ENCODE data around the gene NR6A1. TPM values are rescaled to one million over a fixed set of nuclear protein-coding genes. Genes with fewer than 3 reads are reported as not detected.

Gene NR6A1
- total RNA-seq, 1 experiment from 2014 or later, result 99.3 TPM

DNA sequence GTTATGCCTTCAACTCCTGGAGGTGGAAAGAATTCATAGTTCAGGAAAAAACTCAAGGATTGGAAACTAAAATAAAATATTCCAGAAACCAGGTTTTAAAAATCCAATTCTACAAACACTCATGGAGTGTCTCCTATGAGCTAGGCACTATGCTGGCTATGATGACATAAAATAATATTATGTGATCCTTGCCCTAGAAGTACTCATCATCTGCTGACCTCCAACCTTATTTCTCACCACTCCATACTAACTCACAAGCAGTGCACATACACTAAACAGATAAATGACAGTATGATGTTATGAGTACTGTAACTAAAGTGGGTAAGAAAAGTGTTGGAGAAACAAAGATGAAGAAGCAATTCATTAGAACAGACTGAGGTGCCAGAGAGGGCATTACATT, 170.7 kb downstream of the NR6A1 start:
- Histone ChIP-seq H3K23ac (ENCODE audit: insufficient read length, low read depth, low read length) (no peak overlapping the region), H4K91ac (ENCODE audit: insufficient read length, low read depth, low read length) (no peak overlapping the region), H3K27ac (ENCODE audit: insufficient read length, low read depth, low read length) (no peak overlapping the region), H3K14ac (ENCODE audit: insufficient read depth, low read length) (no peak overlapping the region), H2BK12ac (ENCODE audit: insufficient read length, low read depth, low read length) (no peak overlapping the region), H3K9ac (ENCODE audit: extremely low read depth, insufficient read length, low read length) (no peak overlapping the region), H2BK120ac (ENCODE audit: low read depth, low read length, poor library complexity, severe bottlenecking) (no peak overlapping the region), H2BK20ac (ENCODE audit: low read depth, low read length, poor library complexity, severe bottlenecking) (no peak overlapping the region), H2BK5ac (ENCODE audit: insufficient read length, low read length) (no peak overlapping the region), H3K4me2 (ENCODE audit: insufficient read depth, insufficient read length, low read length) (no peak overlapping the region), H3K56ac (ENCODE audit: insufficient read length, low read depth, low read length) (no peak overlapping the region), H2BK15ac (ENCODE audit: low read depth, low read length) (no peak overlapping the region), H3T11ph (ENCODE audit: low read length) (no peak overlapping the region), H3K79me2 (ENCODE audit: insufficient read depth, low read length) (no peaks in the 10 kb centered on the region), H3K9me3 (ENCODE audit: control insufficient read depth, low read depth, low read length) (no peaks in the 10 kb centered on the region), H4K8ac (replicated peaks; ENCODE audit: insufficient read length, low read depth, low read length) (no peak overlapping the region), H4K5ac (ENCODE audit: insufficient read length, low read depth, low read length) (no peak overlapping the region), H3K23me2 (ENCODE audit: insufficient read length, low read depth, low read length, poor library complexity, severe bottlenecking) (no peaks in the 10 kb centered on the region), H3K27me3 (ENCODE audit: insufficient read depth, low read length) (no peaks in the 10 kb centered on the region), H3K18ac (ENCODE audit: insufficient read length, low read depth, low read length) (no peak overlapping the region), H2AFZ (ENCODE audit: low read length) (no peak overlapping the region), H4K20me1 (ENCODE audit: control insufficient read depth, insufficient read depth, insufficient read length) (no peaks in the 10 kb centered on the region), H3K79me1 (ENCODE audit: insufficient read depth, low read depth, low read length, poor library complexity, severe bottlenecking) (peaks cover 3% of the 10 kb centered on the region), H3K4ac (ENCODE audit: low read depth, low read length) (no peak overlapping the region), H2AK5ac (ENCODE audit: insufficient read length, low read length) (no peak overlapping the region), H3K4me1 (ENCODE audit: insufficient read depth, low read length) (peaks cover 13% of the 10 kb centered on the region)
- Mint-ChIP-seq H3K9me3 (peaks cover 0 to 3% of the 10 kb centered on the region in 2 experiments; a peak in 1 of 5 replicates), H3K27me3 (ENCODE audit: low read depth) (no peaks in the 10 kb centered on the region), H3K36me3 (ENCODE audit: insufficient read depth in 1 of 3, low read depth in 3 of 3) (peaks cover 7 to 10% (median 7%) of the 10 kb centered on the region in 3 experiments; a peak in 6 of 7 replicates), H3K27ac (peak overlapping the region in 1 of 3 experiments; percentile 68; a peak in 2 of 7 replicates), H3K4me3 (no peak overlapping the region), H3K4me1 (peaks cover 45 to 51% of the 10 kb centered on the region in 2 experiments)
- TF ChIP-seq, protein P1, sequence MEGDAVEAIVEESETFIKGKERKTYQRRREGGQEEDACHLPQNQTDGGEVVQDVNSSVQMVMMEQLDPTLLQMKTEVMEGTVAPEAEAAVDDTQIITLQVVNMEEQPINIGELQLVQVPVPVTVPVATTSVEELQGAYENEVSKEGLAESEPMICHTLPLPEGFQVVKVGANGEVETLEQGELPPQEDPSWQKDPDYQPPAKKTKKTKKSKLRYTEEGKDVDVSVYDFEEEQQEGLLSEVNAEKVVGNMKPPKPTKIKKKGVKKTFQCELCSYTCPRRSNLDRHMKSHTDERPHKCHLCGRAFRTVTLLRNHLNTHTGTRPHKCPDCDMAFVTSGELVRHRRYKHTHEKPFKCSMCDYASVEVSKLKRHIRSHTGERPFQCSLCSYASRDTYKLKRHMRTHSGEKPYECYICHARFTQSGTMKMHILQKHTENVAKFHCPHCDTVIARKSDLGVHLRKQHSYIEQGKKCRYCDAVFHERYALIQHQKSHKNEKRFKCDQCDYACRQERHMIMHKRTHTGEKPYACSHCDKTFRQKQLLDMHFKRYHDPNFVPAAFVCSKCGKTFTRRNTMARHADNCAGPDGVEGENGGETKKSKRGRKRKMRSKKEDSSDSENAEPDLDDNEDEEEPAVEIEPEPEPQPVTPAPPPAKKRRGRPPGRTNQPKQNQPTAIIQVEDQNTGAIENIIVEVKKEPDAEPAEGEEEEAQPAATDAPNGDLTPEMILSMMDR (conservative IDR thresholded peaks at IDR 0.05), result no peak
- DNase-seq, result no peak

All from H9 (cell line).